ENCODE results near the gene MGAT5B.

The MGAT5B gene

DNA sequence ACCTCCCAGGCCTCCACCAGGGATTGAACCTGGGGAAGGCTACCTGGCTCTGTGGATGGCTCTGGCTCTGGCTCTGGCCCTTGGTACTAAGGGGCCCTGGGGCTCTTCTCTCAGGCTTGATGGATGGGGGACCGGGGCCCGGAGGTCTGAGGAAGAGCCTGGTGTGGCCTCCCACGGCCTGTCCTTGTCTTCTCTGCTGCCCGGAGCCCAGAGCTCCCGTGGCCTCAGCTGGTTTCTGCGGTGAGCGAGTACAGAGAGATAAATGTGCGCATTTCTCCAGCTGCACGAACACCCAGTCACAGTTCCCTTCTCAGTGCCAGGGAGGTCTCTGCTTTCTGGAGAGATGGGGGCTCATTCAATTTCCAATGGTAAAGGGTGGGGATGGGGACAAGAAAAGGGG is 9.2 kb downstream of the MGAT5B start:
- H3K4me3 ChIP-seq (ENCODE audit: low read depth, low read length), result no peak overlapping the region
- H3K27ac ChIP-seq, result no peak overlapping the region
- H3K36me3 ChIP-seq, result peaks cover 43% of the 10 kb centered on the region
- TF ChIP-seq, protein P1, sequence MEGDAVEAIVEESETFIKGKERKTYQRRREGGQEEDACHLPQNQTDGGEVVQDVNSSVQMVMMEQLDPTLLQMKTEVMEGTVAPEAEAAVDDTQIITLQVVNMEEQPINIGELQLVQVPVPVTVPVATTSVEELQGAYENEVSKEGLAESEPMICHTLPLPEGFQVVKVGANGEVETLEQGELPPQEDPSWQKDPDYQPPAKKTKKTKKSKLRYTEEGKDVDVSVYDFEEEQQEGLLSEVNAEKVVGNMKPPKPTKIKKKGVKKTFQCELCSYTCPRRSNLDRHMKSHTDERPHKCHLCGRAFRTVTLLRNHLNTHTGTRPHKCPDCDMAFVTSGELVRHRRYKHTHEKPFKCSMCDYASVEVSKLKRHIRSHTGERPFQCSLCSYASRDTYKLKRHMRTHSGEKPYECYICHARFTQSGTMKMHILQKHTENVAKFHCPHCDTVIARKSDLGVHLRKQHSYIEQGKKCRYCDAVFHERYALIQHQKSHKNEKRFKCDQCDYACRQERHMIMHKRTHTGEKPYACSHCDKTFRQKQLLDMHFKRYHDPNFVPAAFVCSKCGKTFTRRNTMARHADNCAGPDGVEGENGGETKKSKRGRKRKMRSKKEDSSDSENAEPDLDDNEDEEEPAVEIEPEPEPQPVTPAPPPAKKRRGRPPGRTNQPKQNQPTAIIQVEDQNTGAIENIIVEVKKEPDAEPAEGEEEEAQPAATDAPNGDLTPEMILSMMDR (IDR thresholded peaks at IDR 0.05; ENCODE audit: low read depth, low read length), result no peak
- DNase-seq, result no peak
- no peaks in the 10 kb centered on the region for H3K27me3 ChIP-seq (ENCODE audit: insufficient read depth, low read depth, severe bottlenecking)
- no peaks in the 10 kb centered on the region for H3K9me3 ChIP-seq (ENCODE audit: severe bottlenecking)

DNA sequence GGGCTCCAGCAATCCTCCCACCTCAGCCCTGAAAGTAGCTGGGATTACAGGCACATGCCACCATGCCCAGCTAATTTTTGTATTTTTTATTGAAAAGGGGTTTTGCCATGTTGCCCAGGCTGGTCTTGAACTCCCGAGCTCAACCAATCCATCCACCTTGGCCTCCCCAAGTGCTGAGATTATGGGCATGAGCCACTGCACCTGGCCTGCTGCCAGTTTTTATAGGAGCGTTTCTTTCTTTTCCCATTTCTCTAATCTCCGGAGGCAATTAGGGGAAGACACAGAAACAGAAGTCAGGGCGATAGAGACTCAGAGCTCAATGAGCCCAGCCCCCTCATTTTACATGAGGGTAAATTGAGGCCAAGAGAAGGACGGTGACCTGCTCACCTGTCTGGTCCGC is 10.4 kb downstream of the MGAT5B start:
- Histone ChIP-seq H3K27me3 (ENCODE audit: insufficient read depth, low read depth, severe bottlenecking) (no peaks in the 10 kb centered on the region), H3K36me3 (peaks cover 36% of the 10 kb centered on the region), H3K9me3 (ENCODE audit: severe bottlenecking) (no peaks in the 10 kb centered on the region), H3K27ac (no peak overlapping the region), H3K4me3 (ENCODE audit: low read depth, low read length) (no peak overlapping the region)
- no peak for DNase-seq
- TF ChIP-seq, protein P1 (IDR thresholded peaks at IDR 0.05; ENCODE audit: low read depth, low read length), result no peak

DNA sequence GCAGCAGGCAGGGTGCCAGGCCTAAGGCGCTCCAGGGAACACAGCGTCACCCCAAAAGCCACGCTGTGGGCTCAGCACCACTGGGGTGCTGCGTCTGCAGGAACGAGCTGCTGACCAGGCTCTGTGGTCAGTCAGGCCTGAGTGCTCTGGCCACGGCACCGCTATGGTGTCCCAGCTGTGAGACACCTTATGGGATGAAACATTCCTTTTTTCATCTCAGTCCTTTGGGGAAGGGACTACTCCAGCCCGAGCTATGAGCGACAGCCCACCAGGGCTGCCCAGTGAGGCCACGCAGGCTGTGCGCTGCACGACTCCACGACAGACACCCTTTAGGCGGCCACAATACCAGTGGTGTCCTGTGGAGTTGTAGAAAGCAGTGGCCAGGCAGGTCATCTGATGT is 11.1 kb downstream of the MGAT5B start:
- DNase-seq, result no peak
- TF ChIP-seq, protein P1 (IDR thresholded peaks at IDR 0.05; ENCODE audit: low read depth, low read length), result no peak
- Histone ChIP-seq H3K36me3 (peaks cover 29% of the 10 kb centered on the region), H3K27me3 (ENCODE audit: insufficient read depth, low read depth, severe bottlenecking) (no peaks in the 10 kb centered on the region), H3K4me3 (ENCODE audit: low read depth, low read length) (no peak overlapping the region), H3K27ac (no peak overlapping the region), H3K9me3 (ENCODE audit: severe bottlenecking) (no peaks in the 10 kb centered on the region)

DNA sequence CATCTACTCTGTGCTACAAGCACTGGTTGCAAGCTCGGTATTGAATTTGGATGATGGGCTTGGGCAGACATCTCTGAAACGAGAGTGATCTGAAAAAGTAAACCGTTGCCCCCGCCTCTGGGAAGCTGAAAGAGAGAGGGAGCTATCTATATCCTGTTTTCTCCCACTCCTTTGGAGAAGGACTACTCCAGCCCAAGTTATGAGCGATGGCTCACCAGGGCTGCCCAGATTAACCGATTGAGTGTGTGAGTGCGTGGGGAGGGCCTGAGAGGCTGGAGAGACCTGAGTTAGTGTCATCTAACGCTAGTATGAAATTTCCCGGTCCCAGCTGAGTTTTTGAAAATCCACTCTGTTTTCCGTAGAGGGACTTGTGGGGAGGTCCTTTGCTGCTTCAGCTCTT is 11.5 kb downstream of the MGAT5B start:
- Histone ChIP-seq H3K27ac (no peak overlapping the region), H3K9me3 (ENCODE audit: severe bottlenecking) (no peaks in the 10 kb centered on the region), H3K27me3 (ENCODE audit: insufficient read depth, low read depth, severe bottlenecking) (no peaks in the 10 kb centered on the region), H3K36me3 (peaks cover 24% of the 10 kb centered on the region), H3K4me3 (ENCODE audit: low read depth, low read length) (no peak overlapping the region)
- no peak for DNase-seq
- TF ChIP-seq, protein P1 (IDR thresholded peaks at IDR 0.05; ENCODE audit: low read depth, low read length), result no peak

DNA sequence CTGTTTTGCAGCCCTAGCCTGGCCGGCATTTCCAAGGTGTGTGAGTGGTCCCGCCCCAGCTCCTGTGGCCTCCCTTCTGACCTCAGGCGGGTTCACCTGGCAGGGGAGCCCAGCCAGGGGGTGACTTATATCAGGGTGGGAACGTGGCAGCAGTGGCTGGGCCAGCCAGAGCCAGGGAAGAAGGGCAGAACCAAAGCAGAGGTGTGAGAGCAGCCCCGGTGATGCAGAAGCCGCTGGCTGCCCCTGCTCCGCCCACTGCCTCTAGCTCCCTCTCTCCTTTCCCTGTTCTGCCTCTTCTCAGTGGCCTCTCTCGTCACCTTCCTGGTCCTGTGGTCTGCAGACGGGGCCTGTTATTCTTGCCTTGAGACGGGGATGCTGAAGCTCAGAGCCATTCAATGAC is 12.1 kb downstream of the MGAT5B start:
- no peak for DNase-seq
- H3K27ac ChIP-seq, result no peak overlapping the region
- no peaks in the 10 kb centered on the region for H3K27me3 ChIP-seq (ENCODE audit: insufficient read depth, low read depth, severe bottlenecking)
- H3K4me3 ChIP-seq (ENCODE audit: low read depth, low read length), result no peak overlapping the region
- TF ChIP-seq, protein P1 (IDR thresholded peaks at IDR 0.05; ENCODE audit: low read depth, low read length), result no peak
- H3K36me3 ChIP-seq, result peaks cover 19% of the 10 kb centered on the region
- no peaks in the 10 kb centered on the region for H3K9me3 ChIP-seq (ENCODE audit: severe bottlenecking)

DNA sequence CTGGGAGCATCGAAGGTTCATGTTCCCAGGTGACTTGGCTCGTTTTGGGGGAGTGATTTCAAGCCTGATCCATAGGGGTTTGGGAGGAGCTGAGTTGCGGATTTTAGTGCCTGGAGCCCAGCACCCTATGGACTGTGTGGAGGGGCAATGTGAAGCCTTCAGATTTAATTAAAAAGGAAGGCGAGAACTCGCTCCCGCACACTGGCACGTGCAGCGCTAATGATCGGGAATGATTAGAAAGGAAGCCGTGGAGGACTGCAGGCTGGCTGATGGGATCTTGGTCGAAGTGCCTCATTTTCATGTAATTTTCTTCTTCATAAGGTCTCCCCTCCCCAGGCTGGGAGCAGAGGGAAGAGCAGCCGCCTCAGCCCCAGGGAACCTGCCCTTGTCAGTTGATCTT is 12.8 kb downstream of the MGAT5B start:
- no peak for DNase-seq
- Histone ChIP-seq H3K27me3 (ENCODE audit: insufficient read depth, low read depth, severe bottlenecking) (no peaks in the 10 kb centered on the region), H3K27ac (no peak overlapping the region), H3K9me3 (ENCODE audit: severe bottlenecking) (no peaks in the 10 kb centered on the region), H3K36me3 (peaks cover 20% of the 10 kb centered on the region), H3K4me3 (ENCODE audit: low read depth, low read length) (no peak overlapping the region)
- TF ChIP-seq, protein P1 (IDR thresholded peaks at IDR 0.05; ENCODE audit: low read depth, low read length), result no peak

Data from WERI-Rb-1 (cell line).